Measurements from ENCODE around the gene CTNNA1. TPM values are rescaled to one million over a fixed set of nuclear protein-coding genes. Genes with fewer than 3 reads are reported as not detected.
A peak's percentile ranks its signal among the peaks of the same experiment; 100 is the strongest.
"Not testable (repeated sequence)": the region's sequence is repeated elsewhere in the genome, so short reads cannot be mapped to it uniquely, and the experiment has no call there.

CTNNA1 gene
- total RNA-seq, 1 donor from 2014 or later, result 310 TPM

DNA sequence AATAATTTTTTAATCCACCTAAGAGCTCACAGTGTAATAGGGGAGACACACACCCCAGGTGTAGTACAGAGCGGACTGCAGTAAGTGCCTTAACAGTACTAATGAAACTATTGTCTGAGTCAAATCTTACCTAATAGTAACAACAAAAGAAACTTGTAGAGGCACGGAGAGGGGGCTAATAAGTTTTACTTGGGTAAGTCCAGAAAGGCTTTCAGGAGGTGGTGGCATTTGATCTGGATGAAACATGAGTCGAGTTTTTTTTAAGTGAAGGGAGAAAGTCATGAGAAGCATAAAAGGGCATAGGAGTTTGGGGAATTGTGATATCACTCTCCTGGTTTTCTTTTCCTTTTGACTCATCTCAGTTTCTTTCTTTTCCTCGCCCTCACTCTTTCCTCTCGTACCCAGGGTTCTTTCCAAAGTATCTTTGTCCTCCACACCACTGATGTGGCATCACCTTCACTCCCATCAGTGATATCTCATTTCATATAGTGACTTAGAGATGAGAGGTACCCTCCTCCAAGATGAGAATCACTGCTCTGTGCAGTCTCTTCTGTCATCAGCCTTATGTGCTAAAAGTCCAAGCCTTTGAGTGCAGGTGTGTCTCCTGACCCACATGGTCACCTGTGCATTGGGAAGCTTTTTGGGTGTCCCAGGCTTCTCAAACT, 2.0 kb downstream of the CTNNA1 start:
- H3K4me3 ChIP-seq, result peak overlapping the region in 1 of 2 donors; percentile 93
- peaks cover 5 to 11% of the 10 kb centered on the region in 2 donors for H3K36me3 ChIP-seq
- H3K4me1 ChIP-seq, result peaks cover 6 to 24% of the 10 kb centered on the region in 2 donors
- DNase-seq (ENCODE audit: low spot score in 2 of 2), result no peak
- TF ChIP-seq, protein P1, sequence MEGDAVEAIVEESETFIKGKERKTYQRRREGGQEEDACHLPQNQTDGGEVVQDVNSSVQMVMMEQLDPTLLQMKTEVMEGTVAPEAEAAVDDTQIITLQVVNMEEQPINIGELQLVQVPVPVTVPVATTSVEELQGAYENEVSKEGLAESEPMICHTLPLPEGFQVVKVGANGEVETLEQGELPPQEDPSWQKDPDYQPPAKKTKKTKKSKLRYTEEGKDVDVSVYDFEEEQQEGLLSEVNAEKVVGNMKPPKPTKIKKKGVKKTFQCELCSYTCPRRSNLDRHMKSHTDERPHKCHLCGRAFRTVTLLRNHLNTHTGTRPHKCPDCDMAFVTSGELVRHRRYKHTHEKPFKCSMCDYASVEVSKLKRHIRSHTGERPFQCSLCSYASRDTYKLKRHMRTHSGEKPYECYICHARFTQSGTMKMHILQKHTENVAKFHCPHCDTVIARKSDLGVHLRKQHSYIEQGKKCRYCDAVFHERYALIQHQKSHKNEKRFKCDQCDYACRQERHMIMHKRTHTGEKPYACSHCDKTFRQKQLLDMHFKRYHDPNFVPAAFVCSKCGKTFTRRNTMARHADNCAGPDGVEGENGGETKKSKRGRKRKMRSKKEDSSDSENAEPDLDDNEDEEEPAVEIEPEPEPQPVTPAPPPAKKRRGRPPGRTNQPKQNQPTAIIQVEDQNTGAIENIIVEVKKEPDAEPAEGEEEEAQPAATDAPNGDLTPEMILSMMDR (IDR thresholded peaks at IDR 0.05), result no peak
- no peaks in the 10 kb centered on the region for H3K27me3 ChIP-seq
- intact Hi-C loops (cut with DNase I), result loop anchor here (1.0 to 10.0 kb wide), 2 partner anchors 180 to 440 kb away; partner anchors contain the start of genes HSPA9 and SIL1
- H3K27ac ChIP-seq, result peak overlapping the region; percentile 98 to 100
- H3K9me3 ChIP-seq, result no peaks in the 10 kb centered on the region

DNA sequence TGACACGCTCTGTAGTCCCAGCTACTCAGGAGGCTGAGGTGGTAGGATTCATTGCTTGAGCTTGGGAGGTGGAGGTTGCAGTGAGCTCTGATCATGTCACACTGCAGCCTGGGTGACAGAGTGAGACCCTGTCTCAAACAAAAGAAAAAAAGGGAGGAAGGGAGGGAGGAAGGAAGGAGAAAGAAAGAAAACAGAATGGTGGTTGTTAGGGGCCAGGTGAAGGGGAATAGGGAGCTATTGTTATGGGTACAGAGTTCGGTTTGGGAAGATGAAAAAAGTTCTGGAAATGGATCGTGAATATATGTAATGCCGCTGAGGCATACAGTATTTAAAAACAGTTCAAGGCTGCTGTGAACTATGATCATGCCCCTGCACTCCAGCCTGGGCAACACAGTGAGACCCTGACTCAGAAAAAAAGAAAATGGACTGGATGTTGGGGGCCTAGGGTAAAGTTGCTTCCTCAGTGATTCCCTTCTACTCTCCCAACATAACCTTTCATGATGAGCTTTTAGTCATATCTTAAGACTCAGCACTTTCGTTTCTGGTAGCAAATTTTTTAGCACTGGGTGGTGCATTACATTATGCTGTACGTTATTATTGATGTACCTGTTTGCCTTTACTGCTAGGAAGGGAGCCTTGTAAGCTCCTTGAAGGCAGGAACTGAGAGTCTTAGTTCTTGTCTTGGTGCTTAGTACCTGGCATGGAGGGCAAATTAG, 4.0 kb downstream of the CTNNA1 start:
- Histone ChIP-seq H3K27me3 (no peaks in the 10 kb centered on the region), H3K4me3 (no peak overlapping the region), H3K36me3 (peaks cover 5 to 11% of the 10 kb centered on the region in 2 donors), H3K4me1 (peaks cover 6 to 36% of the 10 kb centered on the region in 2 donors), H3K9me3 (no peaks in the 10 kb centered on the region), H3K27ac (no peak overlapping the region)
- intact Hi-C loops (cut with DNase I), result loop anchor here (10.0 kb wide), 1 partner anchor 438 kb away; the partner anchor contains the start of gene SIL1
- TF ChIP-seq, protein P1 (IDR thresholded peaks at IDR 0.05), result no peak
- DNase-seq (ENCODE audit: low spot score in 2 of 2), result no peak

DNA sequence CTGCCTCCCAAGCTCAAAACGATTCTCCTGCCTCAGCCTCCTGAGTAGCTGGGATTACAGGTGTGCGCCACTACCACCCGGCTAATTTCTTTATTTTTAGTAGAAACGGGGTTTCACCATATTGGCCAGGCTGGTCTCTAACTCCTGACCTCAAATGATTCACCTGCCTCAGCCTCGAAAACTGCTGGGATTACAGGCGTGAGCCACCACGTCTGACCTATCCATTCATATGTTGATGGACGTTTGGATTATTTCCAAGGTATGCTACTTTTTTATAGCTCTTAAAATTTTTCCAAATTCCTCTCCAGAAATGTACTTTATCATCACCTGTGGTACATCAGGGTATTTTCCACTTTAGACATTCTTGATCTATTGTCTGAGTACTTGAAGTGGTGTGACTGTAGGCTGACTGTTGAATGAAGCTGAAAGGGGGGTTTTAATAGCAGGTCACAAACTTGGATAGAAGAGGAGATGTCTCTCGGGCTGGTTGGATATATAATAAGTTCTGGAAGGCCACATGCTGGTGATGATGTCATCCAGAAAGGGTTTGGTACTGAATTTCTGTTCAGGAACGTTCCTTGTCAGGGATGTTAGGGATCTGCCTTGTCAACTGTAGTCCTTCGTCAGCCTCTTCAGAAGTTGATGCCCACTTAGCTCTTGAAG, 7.4 kb downstream of the CTNNA1 start:
- DNase-seq (ENCODE audit: low spot score in 2 of 2), result no peak
- TF ChIP-seq, protein P1 (IDR thresholded peaks at IDR 0.05), result no peak
- Histone ChIP-seq H3K27me3 (no peaks in the 10 kb centered on the region), H3K4me3 (no peak overlapping the region), H3K4me1 (peaks cover 0 to 35% of the 10 kb centered on the region in 2 donors), H3K27ac (peak overlapping the region in 1 of 2 donors; percentile 5), H3K36me3 (peaks cover 5 to 11% of the 10 kb centered on the region in 2 donors), H3K9me3 (no peaks in the 10 kb centered on the region)
- intact Hi-C loops (cut with DNase I), result no loop called here

DNA sequence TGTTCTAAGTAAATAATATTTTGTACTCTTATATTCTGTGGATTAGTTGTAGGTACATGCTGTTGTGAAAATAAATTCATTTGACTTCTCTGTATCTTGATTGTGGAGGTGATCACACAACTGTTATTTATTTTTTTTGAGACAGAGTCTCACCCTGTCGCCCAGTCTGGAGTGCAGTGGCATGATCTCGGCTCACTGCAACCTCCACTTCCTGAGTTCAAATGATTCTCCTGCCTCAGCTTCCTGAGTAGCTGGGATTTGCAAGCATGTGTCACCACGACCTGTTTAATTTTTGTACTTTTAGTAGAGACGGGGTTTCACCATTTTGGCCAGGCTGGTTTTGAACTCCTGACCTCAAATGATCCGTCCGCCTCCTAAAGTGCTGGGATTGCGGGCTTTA, 7.9 kb downstream of the CTNNA1 start:
- peaks cover 0 to 33% of the 10 kb centered on the region in 2 donors for H3K4me1 ChIP-seq
- intact Hi-C loops (cut with DNase I), result not testable (repeated sequence)
- peak overlapping the region in 1 of 2 donors; percentile 5 for H3K27ac ChIP-seq

DNA sequence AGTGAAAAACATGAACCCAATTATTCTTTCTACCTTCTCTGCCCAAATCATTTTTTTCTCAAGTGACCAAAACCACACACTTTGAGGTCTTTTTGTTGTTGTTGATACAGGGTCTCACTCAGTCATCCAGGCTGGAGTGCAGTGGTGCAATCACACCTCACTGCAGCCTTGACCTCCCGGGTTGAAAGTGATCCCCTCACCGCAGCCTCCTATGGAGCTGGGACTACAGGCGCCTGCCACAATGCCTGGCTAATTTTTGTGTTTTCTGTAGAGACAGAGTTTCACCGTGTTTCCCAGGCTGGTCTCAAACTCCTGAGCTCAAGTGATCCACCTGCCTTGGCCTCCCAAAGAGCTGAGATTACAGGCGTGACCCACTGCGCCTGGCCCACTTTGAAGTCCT, 8.4 kb downstream of the CTNNA1 start:
- H3K9me3 ChIP-seq; H3K27me3 ChIP-seq; DNase-seq (ENCODE audit: low spot score in 2 of 2); H3K4me3 ChIP-seq; H3K27ac ChIP-seq; intact Hi-C loops (cut with DNase I): not testable (repeated sequence)
- Histone ChIP-seq H3K4me1 (peaks cover 0 to 30% of the 10 kb centered on the region in 2 donors), H3K36me3 (peaks cover 5 to 11% of the 10 kb centered on the region in 2 donors)

More for the DNA sequence above, 7.9 kb downstream of the CTNNA1 start:
- not testable (repeated sequence) for H3K9me3 ChIP-seq; H3K27me3 ChIP-seq; H3K4me3 ChIP-seq; DNase-seq (ENCODE audit: low spot score in 2 of 2)
- H3K36me3 ChIP-seq, result peaks cover 5 to 11% of the 10 kb centered on the region in 2 donors

DNA sequence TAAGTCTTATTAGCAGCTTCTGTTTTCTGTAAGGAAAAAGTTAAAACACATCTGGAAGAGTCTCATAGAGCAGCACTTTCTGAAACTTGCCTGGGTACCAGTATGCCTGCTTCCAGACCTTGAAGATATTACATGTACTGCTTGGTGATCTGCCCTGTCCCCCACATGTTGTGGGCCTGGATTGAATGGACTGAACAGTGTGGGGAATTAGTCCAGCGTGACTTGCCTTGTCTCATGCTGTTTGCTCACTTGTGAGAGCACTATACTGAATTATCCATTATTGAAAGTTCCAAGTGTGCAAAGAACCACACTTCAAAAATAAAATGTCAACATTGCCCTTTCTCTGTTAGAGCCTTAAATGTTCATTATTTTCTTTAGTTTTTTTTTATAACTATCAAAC, 8.9 kb downstream of the CTNNA1 start:
- H3K27me3 ChIP-seq, result no peaks in the 10 kb centered on the region
- H3K4me1 ChIP-seq, result peaks cover 0 to 30% of the 10 kb centered on the region in 2 donors
- intact Hi-C loops (cut with DNase I), result no loop called here
- H3K9me3 ChIP-seq, result no peaks in the 10 kb centered on the region
- no peak overlapping the region for H3K27ac ChIP-seq
- peaks cover 5 to 11% of the 10 kb centered on the region in 2 donors for H3K36me3 ChIP-seq
- no peak for DNase-seq (ENCODE audit: low spot score in 2 of 2)
- no peak overlapping the region for H3K4me3 ChIP-seq
- TF ChIP-seq, protein P1 (IDR thresholded peaks at IDR 0.05), result no peak

Data from ascending aorta (tissue), 2 donors.